Neural progenitor cell (in vitro differentiated cells): Measurements from ENCODE around the gene ARHGEF37.

Experiments used
- CTCF ChIP-seq: fragments of 200-600 bp; sonication (generic); IDR thresholded peaks from 2 replicates; pipeline ENCODE4 v1.5.1; 2017; ENCODE audit warnings: antibody characterized with exemption, mild to moderate bottlenecking
- EZH2 ChIP-seq: fragments of 200-600 bp; sonication (generic); IDR thresholded peaks from 2 replicates; pipeline ENCODE4 v1.6.1; 2017; ENCODE audit warnings: antibody characterized with exemption, mild to moderate bottlenecking, moderate library complexity
- EZH2phosphoT487 ChIP-seq: fragments of 200-600 bp; sonication (generic); IDR thresholded peaks from 2 replicates; pipeline ENCODE4 v1.6.1; 2017; ENCODE audit warnings: antibody characterized with exemption

DNA sequence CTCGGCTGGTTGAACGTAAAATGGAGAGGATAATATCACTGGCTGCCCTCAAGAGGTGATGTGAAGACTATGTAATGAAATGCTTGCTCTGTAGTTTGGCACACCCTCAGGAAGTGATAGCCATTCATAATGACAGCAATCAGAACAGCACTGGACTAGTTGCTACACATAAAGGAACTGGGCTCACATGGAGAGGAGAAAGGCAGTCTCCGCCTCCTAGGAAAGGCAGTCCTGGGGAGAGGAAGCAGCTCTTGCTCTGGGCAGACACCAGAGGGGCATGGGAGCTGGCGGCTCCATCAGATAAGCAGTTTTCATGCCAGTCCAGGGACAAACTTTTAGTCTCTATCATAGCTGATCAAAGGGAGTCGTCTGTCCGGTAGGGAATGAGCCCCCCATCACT lies 46.9 kb downstream of the ARHGEF37 start:
- TF ChIP-seq CTCF (no peak), EZH2phosphoT487 (no peak), EZH2 (no peak)
